ENCODE data around the gene DCAF11. TPM values are rescaled to one million over a fixed set of nuclear protein-coding genes. Genes with fewer than 3 reads are reported as not detected.
"Not testable (repeated sequence)": the region's sequence is repeated elsewhere in the genome, so short reads cannot be mapped to it uniquely, and the experiment has no call there.

Gene DCAF11
- total RNA-seq, 1 donor from 2014 or later, result 65.0 TPM

DNA sequence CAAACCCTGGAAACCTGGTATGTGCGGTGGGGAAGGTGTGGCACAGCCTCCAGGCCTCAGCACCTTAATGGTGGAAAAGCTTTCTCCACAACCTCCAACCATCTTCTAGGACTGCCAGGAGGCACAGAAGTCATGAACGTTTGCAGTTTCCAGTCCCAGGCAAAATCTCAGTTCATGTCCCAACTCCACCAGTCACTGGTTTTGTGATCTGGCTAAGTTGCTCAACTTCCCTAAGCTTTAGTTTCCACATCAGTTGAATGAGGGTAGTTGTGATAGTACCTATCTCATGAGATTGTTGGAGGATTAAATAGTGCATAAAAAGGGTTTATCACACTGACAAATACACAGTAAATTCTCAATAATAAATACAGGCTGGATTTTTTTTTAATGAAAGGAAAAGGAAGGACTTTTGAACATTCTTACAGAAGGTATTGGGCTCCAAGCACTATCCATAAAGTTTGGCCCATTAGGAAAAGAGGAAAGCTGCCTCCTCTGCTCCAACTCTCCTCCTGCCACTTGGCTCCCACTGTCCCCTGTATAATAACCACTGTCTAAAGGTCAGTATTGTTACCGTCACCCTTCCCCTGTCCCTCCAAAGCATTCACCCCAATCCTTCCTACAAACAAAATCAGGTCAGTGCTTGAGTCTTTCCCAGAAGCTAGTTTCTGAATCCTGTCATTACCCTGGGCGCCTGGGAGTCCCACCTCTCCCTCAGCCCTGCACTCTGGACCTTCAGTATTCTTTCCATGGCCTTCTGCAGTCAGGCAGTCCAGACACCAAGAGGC, 14.2 kb upstream of the DCAF11 start:
- Mint-ChIP-seq H3K9me3 (no peaks in the 10 kb centered on the region), H3K4me3 (no peak overlapping the region), H3K4me1 (ENCODE audit: unreplicated experiment) (peaks cover 8% of the 10 kb centered on the region), H3K27ac (no peak overlapping the region), H3K36me3 (peaks cover 11% of the 10 kb centered on the region), H3K27me3 (no peaks in the 10 kb centered on the region)
- no peak for DNase-seq (ENCODE audit: extremely low spot score, unreplicated experiment)
- no peak for TF ChIP-seq CTCF (conservative IDR thresholded peaks at IDR 0.05)

GRCh38 chr14:24100982-24101494, 13.5 kb upstream of the DCAF11 start:
- Mint-ChIP-seq H3K27ac (no peak overlapping the region), H3K9me3 (no peaks in the 10 kb centered on the region), H3K4me1 (ENCODE audit: unreplicated experiment) (peaks cover 4% of the 10 kb centered on the region), H3K36me3 (peaks cover 7% of the 10 kb centered on the region), H3K4me3 (no peak overlapping the region), H3K27me3 (no peaks in the 10 kb centered on the region)
- DNase-seq (ENCODE audit: extremely low spot score, unreplicated experiment), result no peak
- no peak for TF ChIP-seq CTCF (conservative IDR thresholded peaks at IDR 0.05)

DNA sequence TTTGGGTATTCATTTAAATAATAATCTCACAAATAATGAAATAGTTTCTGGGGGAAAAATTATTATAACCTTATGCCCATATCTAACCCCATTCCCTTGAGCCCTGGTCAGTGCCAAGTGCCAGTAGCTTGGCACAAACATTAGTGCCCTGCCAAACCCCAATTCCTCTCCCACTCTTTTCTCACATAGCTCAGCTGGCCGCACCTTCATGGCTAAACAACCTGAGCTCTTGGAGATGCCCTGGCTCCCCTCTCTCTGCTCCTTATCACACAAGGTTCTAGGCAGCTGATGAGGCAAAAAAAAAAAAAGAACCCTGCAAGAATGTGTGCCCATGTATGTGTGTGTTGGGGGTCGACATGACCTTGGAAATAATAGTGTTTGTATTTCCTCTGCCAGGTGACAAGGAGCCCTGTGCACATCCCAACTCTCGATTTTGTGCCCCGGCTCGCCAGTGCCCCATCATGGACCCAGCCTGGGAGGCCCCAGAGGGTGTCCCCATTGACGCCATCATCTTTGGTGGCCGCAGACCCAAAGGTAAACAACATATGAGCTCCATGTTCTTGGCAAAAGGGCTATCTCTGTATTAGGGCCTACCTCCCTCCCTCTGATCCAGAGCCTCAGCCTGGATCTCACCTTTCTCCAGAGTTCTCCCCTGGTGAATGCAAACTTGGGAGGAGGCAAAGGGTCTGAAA, 12.1 kb upstream of the DCAF11 start:
- no peaks in the 10 kb centered on the region for H3K27me3 Mint-ChIP-seq
- no peak for DNase-seq (ENCODE audit: extremely low spot score, unreplicated experiment)
- TF ChIP-seq CTCF (conservative IDR thresholded peaks at IDR 0.05), result no peak
- no peaks in the 10 kb centered on the region for H3K9me3 Mint-ChIP-seq
- no peaks in the 10 kb centered on the region for H3K4me1 Mint-ChIP-seq (ENCODE audit: unreplicated experiment)
- no peak overlapping the region for H3K27ac Mint-ChIP-seq
- no peak overlapping the region for H3K4me3 Mint-ChIP-seq
- H3K36me3 Mint-ChIP-seq, result peaks cover 7% of the 10 kb centered on the region

GRCh38 chr14:24103451-24103850, 11.1 kb upstream of the DCAF11 start:
- H3K27ac Mint-ChIP-seq, result peak overlapping the region; percentile 29

GRCh38 chr14:24105609-24106239, 8.9 kb upstream of the DCAF11 start:
- not testable (repeated sequence) for H3K9me3 Mint-ChIP-seq; H3K4me1 Mint-ChIP-seq (ENCODE audit: unreplicated experiment); DNase-seq (ENCODE audit: extremely low spot score, unreplicated experiment); H3K27ac Mint-ChIP-seq; H3K36me3 Mint-ChIP-seq; H3K27me3 Mint-ChIP-seq; H3K4me3 Mint-ChIP-seq

More at GRCh38 chr14:24103451-24103850, 11.1 kb upstream of the DCAF11 start:
- Mint-ChIP-seq H3K27me3 (no peaks in the 10 kb centered on the region), H3K4me3 (no peak overlapping the region), H3K9me3 (no peaks in the 10 kb centered on the region), H3K36me3 (peaks cover 7% of the 10 kb centered on the region), H3K4me1 (ENCODE audit: unreplicated experiment) (no peaks in the 10 kb centered on the region)
- TF ChIP-seq CTCF (conservative IDR thresholded peaks at IDR 0.05), result no peak
- DNase-seq (ENCODE audit: extremely low spot score, unreplicated experiment), result no peak
